8988T (cell line): ENCODE measurements around the gene SMARCA4.

ENCODE experiments used
- DNase-seq: peaks from one replicate; pipeline ENCODE4 v3.0.0; 2011

SMARCA4 gene

GRCh38 chr19:11017275-11018035 is 56.6 kb downstream of the SMARCA4 start:
- no peak for DNase-seq

- no peak for DNase-seq
Observed at GRCh38 chr19:11018179-11018578, 57.3 kb downstream of the SMARCA4 start.

GRCh38 chr19:11018763-11019162 is 57.9 kb downstream of the SMARCA4 start:
- no peak for DNase-seq

- no peak for DNase-seq
Observed at GRCh38 chr19:11019262-11019661, 58.4 kb downstream of the SMARCA4 start.

GRCh38 chr19:11019824-11020223 is 59.0 kb downstream of the SMARCA4 start:
- no peak for DNase-seq

- DNase-seq = no peak
Observed at GRCh38 chr19:11020423-11020822, 59.6 kb downstream of the SMARCA4 start.

- no peak for DNase-seq
Observed at GRCh38 chr19:11020982-11021759, 60.3 kb downstream of the SMARCA4 start.

- no peak for DNase-seq
Observed at GRCh38 chr19:11021760-11022144, 60.9 kb downstream of the SMARCA4 start.

GRCh38 chr19:11023016-11023415 is 62.2 kb downstream of the SMARCA4 start:
- DNase-seq = no peak

GRCh38 chr19:11023710-11024109 is 62.9 kb downstream of the SMARCA4 start:
- no peak for DNase-seq

GRCh38 chr19:11024259-11024658 is 63.4 kb downstream of the SMARCA4 start:
- no peak for DNase-seq

- no peak for DNase-seq
Observed at GRCh38 chr19:11025006-11025405, 64.2 kb downstream of the SMARCA4 start.

GRCh38 chr19:11025445-11025844 is 64.6 kb downstream of the SMARCA4 start:
- DNase-seq = no peak

- DNase-seq = no peak
Observed at GRCh38 chr19:11025997-11026396, 65.2 kb downstream of the SMARCA4 start.

- no peak for DNase-seq
Observed at GRCh38 chr19:11027381-11027780, 66.6 kb downstream of the SMARCA4 start.

- DNase-seq = no peak
Observed at GRCh38 chr19:11028146-11028545, 67.3 kb downstream of the SMARCA4 start.

- DNase-seq = no peak
Observed at GRCh38 chr19:11031421-11032070, 70.7 kb downstream of the SMARCA4 start.

- DNase-seq = no peak
Observed at GRCh38 chr19:11033251-11033650, 72.4 kb downstream of the SMARCA4 start.

GRCh38 chr19:11033763-11034162 is 72.9 kb downstream of the SMARCA4 start:
- no peak for DNase-seq

GRCh38 chr19:11034449-11035213 is 73.8 kb downstream of the SMARCA4 start:
- DNase-seq = no peak

GRCh38 chr19:11035441-11036377 is 74.9 kb downstream of the SMARCA4 start:
- DNase-seq = peak; percentile 70

GRCh38 chr19:11038511-11038910 is 77.7 kb downstream of the SMARCA4 start:
- no peak for DNase-seq
